Memory B cell (primary cell): ENCODE data around the gene FAM171A2.
A peak's percentile ranks its signal among the peaks of the same experiment; 100 is the strongest.

Experiments
- ATAC-seq: fragments of 150-1000 bp; cut with Tn5 transposase; 2 replicates; pipeline ENCODE4 v1.10.0; 2021; ENCODE audit warnings: low read depth, mild to moderate bottlenecking, moderate library complexity
- DNase-seq, 2 donors: peaks; one replicate each; pipeline ENCODE4 v3.0.0; 2022; ENCODE audit warnings: low spot score in 2 of 2
- H3K27ac Mint-ChIP-seq: one replicate; pipeline ENCODE4 v1.8.0; 2022; ENCODE audit warnings: mild to moderate bottlenecking, moderate library complexity, mixed read lengths
- H3K27me3 Mint-ChIP-seq: one replicate; pipeline ENCODE4 v1.8.0; 2022; ENCODE audit warnings: mixed read lengths
- H3K36me3 Mint-ChIP-seq: one replicate; pipeline ENCODE4 v1.8.0; 2022; ENCODE audit warnings: mild to moderate bottlenecking, mixed read lengths
- H3K4me1 Mint-ChIP-seq: one replicate; pipeline ENCODE4 v1.8.0; 2022; ENCODE audit warnings: mixed read lengths
- H3K4me3 Mint-ChIP-seq: one replicate; pipeline ENCODE4 v1.8.0; 2022; ENCODE audit warnings: mild to moderate bottlenecking, moderate library complexity, mixed read lengths
- H3K9me3 Mint-ChIP-seq: one replicate; pipeline ENCODE4 v1.8.0; 2022; ENCODE audit warnings: mixed read lengths

The FAM171A2 gene

DNA sequence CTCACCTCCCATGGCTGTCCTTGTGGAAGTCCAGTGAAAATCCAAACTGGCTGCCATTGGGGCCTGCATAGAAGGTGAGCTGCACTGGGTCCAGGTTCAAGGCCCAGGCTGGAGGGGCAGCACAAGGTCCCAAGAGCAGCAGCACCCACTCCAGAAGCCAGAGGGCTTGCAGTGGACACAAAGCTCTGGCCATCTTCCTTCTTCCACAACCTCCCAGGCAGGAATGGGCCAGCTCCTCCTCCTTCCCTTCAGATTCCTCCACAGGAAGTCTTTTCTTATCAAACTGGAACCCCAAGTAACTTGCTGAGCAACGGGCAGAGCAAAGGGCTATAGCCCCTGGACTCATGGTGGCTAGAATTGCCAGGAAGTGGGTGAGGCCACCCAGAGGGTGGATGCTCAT, 25.6 kb upstream of the FAM171A2 start, which contains the start of gene ITGA2B:
Gene ITGA2B, minus strand, starts transcription at position 369 of the 400 bp plus-strand sequence. Its CDS starts 176 bp downstream, at position 193.
- DNase-seq = no peak
- no peak within 1 kb of the TSS for H3K4me3 Mint-ChIP-seq
- H3K36me3 Mint-ChIP-seq = no peaks in the 10 kb centered on the region
- no peaks in the 10 kb centered on the region for H3K9me3 Mint-ChIP-seq
- H3K27me3 Mint-ChIP-seq = peaks cover 12% of the 10 kb centered on the region
- no peak within 1 kb of the TSS for H3K27ac Mint-ChIP-seq
- H3K4me1 Mint-ChIP-seq = peaks cover 17% of the 10 kb centered on the region
- no peak for ATAC-seq

DNA sequence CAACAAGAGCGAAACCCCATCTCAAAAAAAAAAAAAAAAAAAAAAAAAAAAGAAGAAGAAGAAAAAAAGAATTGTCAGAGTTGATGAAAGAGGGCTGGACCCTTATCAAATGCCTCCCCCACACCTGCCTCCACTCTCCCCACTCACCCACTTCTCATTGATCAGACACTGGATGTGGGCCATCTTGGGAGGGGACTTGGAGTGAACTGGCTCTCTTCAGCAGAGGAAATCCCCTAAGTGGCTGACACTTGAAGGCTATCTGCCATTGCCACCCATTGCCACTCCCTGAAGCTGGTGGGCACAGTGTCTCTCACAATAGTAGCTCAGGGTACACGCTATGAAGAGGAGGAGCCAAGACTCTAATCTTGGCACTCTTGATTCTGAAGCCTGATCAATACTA, 24.2 kb upstream of the FAM171A2 start:
- peaks cover 15% of the 10 kb centered on the region for H3K4me1 Mint-ChIP-seq
- H3K9me3 Mint-ChIP-seq = no peaks in the 10 kb centered on the region
- no peak for ATAC-seq
- no peaks in the 10 kb centered on the region for H3K36me3 Mint-ChIP-seq
- no peak for DNase-seq
- H3K4me3 Mint-ChIP-seq = no peak overlapping the region
- peaks cover 20% of the 10 kb centered on the region for H3K27me3 Mint-ChIP-seq
- no peak overlapping the region for H3K27ac Mint-ChIP-seq

DNA sequence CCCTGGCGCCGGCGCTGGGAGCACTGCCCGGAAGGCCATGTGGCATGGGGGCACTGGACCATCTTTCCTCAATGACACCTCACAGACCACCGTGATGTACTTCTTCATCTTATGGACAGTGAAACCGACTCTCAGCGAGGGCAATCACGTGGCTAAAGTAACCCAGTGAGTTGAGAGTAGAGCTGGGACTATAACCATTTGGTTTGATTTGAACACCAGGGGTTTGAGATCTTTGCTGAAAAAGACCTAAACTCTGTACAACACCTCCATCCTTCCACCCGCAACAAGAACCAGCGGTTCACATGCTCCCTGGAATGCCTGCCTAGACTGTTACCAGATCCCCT, 22.5 kb upstream of the FAM171A2 start:
- Mint-ChIP-seq H3K9me3 (no peaks in the 10 kb centered on the region), H3K27ac (no peak overlapping the region), H3K4me3 (peak overlapping the region; percentile 76), H3K36me3 (no peaks in the 10 kb centered on the region), H3K4me1 (peaks cover 15% of the 10 kb centered on the region), H3K27me3 (peaks cover 25% of the 10 kb centered on the region)
- DNase-seq (no peak), ATAC-seq (no peak)

DNA sequence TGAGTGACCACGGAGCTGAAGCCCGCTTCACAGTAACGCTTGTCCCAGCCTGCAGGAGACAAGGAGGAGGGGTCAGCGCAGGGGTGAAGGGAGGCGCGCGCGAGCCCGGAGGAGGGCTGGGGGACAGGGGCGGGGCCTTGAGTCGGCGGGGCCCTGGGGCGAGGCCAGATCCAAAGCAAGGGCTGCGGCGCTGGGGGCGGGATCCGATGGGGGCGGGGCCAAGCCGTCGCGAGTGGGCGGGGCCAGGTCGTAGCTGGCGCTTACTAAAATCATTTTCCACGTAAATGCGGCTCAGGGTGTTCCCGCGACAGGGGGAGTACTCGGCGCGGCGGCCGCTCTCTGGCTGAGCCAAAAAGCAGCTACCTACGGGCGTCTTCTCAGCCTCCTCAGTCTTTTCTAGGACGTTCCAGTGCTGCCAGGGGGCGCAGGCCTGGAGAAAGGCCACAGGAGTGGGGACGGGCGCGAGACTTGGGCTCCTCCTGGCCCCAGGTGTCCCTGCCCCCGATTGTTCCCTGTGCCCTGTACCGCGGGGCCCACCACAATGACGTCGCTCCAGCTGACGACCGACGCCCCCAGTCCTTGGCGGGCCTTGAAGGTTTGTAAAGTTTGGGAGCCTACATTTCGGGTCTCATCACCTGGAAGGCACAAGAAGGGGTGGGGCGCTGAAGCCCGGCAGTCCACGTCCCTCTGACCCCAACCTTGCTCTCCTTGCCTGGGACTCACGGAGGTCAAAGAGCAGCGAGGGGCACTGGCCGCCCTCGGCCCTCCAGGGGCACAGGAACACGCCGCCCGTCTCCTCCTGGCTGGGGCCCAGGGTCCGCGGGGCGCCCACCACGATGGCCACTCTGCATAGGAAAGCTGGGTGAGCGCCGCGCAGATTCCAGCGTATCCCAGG, 21.9 kb upstream of the FAM171A2 start:
- Mint-ChIP-seq H3K27ac (no peak overlapping the region), H3K9me3 (no peaks in the 10 kb centered on the region), H3K4me3 (peak overlapping the region; percentile 76), H3K36me3 (no peaks in the 10 kb centered on the region), H3K27me3 (peaks cover 25% of the 10 kb centered on the region), H3K4me1 (peaks cover 15% of the 10 kb centered on the region)
- ATAC-seq (peak; percentile 85), DNase-seq (peak; percentile 56 to 72)

DNA sequence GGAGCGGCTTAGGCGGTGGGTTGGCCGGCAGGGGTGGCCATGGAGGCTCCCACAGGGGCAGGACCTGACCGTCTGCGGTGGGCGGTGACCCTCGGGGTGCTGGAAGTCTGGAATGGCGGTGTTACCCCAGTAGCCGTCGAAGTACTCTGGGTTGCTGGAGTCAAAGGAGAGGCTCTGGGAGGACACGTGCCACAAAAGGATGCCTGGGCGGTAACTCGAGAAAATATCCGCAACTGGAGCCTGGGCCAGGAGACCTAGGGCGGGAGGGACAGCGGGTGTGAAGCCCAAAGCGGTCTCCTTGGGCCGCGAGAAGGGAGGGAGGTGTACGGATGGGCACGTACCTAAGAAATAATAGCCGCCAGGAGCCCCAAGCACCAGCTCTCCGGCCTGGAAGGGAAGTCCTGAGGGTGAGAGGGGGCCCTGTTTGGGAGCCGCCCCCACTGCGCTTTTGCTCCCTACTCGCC, 21.2 kb upstream of the FAM171A2 start:
- H3K27me3 Mint-ChIP-seq = peaks cover 22% of the 10 kb centered on the region
- no peaks in the 10 kb centered on the region for H3K36me3 Mint-ChIP-seq
- H3K4me3 Mint-ChIP-seq = peak overlapping the region; percentile 76
- H3K4me1 Mint-ChIP-seq = peaks cover 10% of the 10 kb centered on the region
- DNase-seq = no peak
- H3K9me3 Mint-ChIP-seq = no peaks in the 10 kb centered on the region
- H3K27ac Mint-ChIP-seq = no peak overlapping the region
- peak; percentile 28 for ATAC-seq

DNA sequence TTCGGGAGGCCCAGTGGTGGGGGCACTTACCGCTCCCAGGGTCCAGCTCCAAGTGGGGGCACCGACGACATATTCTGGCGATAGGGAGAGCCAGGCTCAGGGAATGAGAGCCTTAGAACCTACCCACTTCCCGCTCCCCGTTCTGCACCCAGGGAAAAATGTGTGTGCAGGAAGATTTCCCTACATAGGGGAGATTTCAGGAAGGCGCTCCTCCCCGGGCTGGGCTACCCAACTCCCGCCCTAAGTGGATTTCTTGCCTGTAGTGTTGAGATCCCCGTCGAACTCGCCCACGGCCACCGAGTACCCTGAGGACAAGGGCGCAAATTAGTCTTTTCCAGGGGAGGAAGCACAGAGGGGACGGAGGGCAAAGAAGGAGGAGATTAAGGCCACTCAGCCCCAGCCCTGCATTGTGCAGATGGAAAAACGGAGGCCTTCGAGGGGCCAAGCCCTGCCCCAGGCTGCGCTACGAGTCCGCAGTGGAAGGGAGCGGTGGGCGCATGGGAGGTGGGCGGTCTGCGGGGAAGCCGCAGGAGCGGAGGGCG, 20.7 kb upstream of the FAM171A2 start:
- no peak for ATAC-seq
- H3K4me1 Mint-ChIP-seq = peaks cover 5% of the 10 kb centered on the region
- H3K9me3 Mint-ChIP-seq = no peaks in the 10 kb centered on the region
- no peak for DNase-seq
- H3K36me3 Mint-ChIP-seq = no peaks in the 10 kb centered on the region
- H3K27me3 Mint-ChIP-seq = peaks cover 19% of the 10 kb centered on the region
- peak overlapping the region; percentile 51 for H3K4me3 Mint-ChIP-seq
- no peak overlapping the region for H3K27ac Mint-ChIP-seq

DNA sequence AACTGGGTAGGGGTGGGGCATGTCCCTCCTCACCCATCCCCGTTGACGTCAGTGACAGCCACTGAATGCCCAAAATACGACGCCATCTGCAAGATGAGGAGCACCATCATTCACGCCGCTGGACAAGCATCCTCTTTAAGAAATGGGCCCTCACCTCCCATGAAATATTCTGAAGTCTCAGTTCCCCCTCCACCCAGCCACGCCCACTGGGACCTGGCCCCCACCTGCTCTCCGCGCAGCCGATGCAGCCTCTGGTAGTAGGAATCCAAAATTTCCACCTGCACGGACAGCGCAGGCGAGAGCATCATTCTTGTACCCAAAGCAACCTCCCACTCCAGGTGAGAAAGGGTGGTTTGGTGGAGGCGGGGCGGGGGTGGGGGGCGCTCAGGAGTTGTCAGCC, 20.2 kb upstream of the FAM171A2 start:
- H3K9me3 Mint-ChIP-seq = no peaks in the 10 kb centered on the region
- no peaks in the 10 kb centered on the region for H3K36me3 Mint-ChIP-seq
- H3K4me1 Mint-ChIP-seq = peaks cover 5% of the 10 kb centered on the region
- no peak for DNase-seq
- ATAC-seq = no peak
- H3K4me3 Mint-ChIP-seq = no peak overlapping the region
- peaks cover 18% of the 10 kb centered on the region for H3K27me3 Mint-ChIP-seq
- no peak overlapping the region for H3K27ac Mint-ChIP-seq

DNA sequence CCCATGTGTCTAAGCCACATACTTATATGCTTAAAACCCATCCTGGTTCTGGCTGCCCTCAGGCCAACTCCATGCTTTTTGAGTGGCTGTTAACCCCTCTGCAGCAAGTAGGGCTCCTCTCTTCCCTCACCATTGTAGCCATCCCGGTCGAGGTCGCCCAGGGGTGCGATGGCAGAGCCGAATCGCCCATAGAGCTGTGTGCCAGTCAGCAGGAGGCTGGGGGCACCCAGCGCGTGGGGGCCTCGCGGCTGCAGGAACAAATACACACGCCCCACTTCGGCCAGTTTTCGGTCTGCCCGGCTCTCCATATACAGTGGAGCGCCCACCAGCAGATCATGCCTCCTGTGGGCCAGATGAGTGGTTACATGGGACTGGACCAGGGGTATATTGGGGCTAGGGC, 19.7 kb upstream of the FAM171A2 start:
- H3K4me3 Mint-ChIP-seq = no peak overlapping the region
- H3K27me3 Mint-ChIP-seq = peaks cover 21% of the 10 kb centered on the region
- H3K27ac Mint-ChIP-seq = no peak overlapping the region
- ATAC-seq (no peak), DNase-seq (no peak)
- H3K36me3 Mint-ChIP-seq = no peaks in the 10 kb centered on the region
- no peaks in the 10 kb centered on the region for H3K9me3 Mint-ChIP-seq
- peaks cover 5% of the 10 kb centered on the region for H3K4me1 Mint-ChIP-seq

DNA sequence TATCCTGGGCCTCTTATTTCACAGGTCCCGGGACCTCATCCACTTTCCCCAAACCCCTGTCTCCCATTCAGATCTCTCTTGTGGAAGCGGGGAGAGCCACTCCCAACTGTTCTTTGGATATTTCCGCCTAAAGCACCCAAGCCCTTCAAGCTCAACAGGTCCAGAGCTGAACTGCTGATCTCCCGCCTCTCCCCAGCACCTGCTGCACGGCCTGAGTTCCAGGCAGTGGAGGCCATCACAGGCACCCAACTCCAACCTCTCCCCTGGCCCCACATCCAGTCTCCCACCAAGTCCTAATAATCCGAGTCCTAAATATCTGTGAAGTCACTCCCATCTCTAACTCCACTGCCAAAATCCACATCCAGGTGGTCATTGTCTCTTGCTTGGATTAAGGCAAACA, 19.3 kb upstream of the FAM171A2 start:
- Mint-ChIP-seq H3K36me3 (no peaks in the 10 kb centered on the region), H3K9me3 (no peaks in the 10 kb centered on the region), H3K27me3 (peaks cover 22% of the 10 kb centered on the region), H3K4me1 (peaks cover 5% of the 10 kb centered on the region), H3K27ac (no peak overlapping the region), H3K4me3 (no peak overlapping the region)
- DNase-seq (no peak), ATAC-seq (no peak)

DNA sequence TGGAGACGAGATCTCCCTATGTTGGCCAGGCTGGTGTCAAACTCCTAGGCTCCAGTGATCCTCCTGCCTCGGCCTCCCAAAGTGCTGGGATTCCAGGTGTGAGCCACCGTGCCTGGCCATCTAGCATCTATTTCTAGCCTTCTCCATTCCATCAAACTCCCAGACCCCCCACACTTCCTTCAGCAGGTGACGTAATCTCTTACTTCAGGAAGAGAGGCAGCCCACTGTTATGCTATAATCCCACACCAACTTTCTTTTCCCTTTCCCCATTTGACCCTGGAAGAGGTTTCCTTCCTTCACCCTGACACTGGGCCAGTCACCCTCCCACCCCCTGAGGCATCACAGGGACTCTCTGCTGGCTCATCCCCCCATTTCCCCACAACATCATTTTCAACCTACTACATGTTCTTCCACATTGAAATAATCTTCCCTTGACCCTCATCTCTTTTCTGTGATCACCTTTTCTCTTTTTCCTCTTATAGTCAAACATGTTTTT, 18.2 kb upstream of the FAM171A2 start:
- H3K4me3 Mint-ChIP-seq = no peak overlapping the region
- DNase-seq = no peak
- H3K9me3 Mint-ChIP-seq = no peaks in the 10 kb centered on the region
- no peak overlapping the region for H3K27ac Mint-ChIP-seq
- peaks cover 24% of the 10 kb centered on the region for H3K27me3 Mint-ChIP-seq
- peaks cover 5% of the 10 kb centered on the region for H3K4me1 Mint-ChIP-seq
- ATAC-seq = no peak
- no peaks in the 10 kb centered on the region for H3K36me3 Mint-ChIP-seq

DNA sequence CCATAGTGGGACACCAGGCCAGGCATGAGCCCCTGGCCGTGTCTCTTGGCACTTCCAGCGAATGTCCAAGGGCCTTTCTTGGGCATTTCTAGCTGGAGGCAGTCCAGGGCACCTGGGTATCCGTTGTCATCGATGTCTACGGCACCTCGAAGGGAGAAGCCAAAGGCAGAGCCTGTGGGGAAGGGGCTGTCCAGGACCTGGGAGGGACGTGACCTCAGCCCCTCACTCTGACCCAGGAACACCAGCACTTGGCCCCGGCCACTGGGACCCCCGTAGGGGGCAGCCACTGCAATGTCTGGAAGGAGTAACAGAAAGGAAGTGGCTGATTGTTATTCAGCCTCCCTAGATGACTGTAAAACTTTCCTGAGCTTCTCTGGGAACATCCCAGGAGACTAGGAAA, 17.1 kb upstream of the FAM171A2 start:
- H3K4me3 Mint-ChIP-seq = no peak overlapping the region
- H3K36me3 Mint-ChIP-seq = no peaks in the 10 kb centered on the region
- no peak overlapping the region for H3K27ac Mint-ChIP-seq
- DNase-seq (no peak), ATAC-seq (no peak)
- peaks cover 28% of the 10 kb centered on the region for H3K27me3 Mint-ChIP-seq
- peaks cover 7% of the 10 kb centered on the region for H3K4me1 Mint-ChIP-seq
- no peaks in the 10 kb centered on the region for H3K9me3 Mint-ChIP-seq

DNA sequence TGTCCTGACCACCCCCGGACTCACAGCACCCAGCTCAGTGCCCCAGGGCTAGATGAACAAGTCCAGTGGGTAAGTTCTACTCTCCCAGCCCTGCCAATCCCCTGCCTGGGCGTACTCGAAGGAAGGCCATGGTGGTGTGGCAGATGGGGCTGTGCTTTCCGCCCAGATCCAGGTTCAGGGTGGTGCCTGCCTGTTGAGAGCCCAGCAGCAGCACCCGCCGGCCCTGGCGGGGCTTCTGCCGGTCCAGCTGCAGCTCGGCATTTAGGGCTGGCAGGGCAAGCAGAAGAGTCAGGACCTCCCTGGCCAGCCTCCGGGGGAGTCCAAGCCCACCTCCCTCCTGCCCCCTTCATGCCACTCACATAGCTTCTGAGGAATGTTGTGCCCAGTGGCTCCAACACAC, 16.2 kb upstream of the FAM171A2 start:
- Mint-ChIP-seq H3K4me1 (peaks cover 4% of the 10 kb centered on the region), H3K27me3 (peaks cover 31% of the 10 kb centered on the region), H3K36me3 (no peaks in the 10 kb centered on the region), H3K4me3 (no peak overlapping the region), H3K9me3 (no peaks in the 10 kb centered on the region), H3K27ac (no peak overlapping the region)
- ATAC-seq (no peak), DNase-seq (no peak)

DNA sequence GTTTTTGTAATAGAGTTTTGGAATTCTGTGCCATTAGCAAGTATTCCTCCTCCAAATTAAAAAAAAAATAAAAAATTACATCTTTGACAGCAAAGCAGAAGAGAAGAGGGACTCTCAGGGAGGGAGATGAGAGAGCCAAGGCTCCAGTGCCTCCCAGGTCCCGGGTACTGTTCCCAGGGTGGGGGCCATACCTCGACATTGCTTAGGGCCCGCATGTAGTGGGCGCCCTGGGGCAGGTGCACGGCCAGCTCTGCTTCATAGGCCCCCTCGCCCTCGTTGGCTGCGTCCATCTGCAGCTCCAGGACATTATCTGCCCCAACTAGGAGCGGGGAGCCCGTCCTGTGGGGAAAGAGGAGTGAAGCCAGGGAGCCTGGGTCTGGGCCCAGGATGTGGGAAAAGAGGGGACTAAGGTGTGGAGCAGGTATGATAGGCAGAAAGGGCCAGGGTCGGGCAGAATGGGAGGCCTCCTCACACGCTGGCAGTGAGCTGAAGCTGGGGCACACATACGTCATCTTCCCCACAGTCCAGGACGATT, 14.6 kb upstream of the FAM171A2 start:
- peaks cover 30% of the 10 kb centered on the region for H3K27me3 Mint-ChIP-seq
- H3K4me3 Mint-ChIP-seq = no peak overlapping the region
- ATAC-seq = no peak
- no peaks in the 10 kb centered on the region for H3K9me3 Mint-ChIP-seq
- H3K4me1 Mint-ChIP-seq = peaks cover 3% of the 10 kb centered on the region
- H3K36me3 Mint-ChIP-seq = no peaks in the 10 kb centered on the region
- H3K27ac Mint-ChIP-seq = no peak overlapping the region
- no peak for DNase-seq

DNA sequence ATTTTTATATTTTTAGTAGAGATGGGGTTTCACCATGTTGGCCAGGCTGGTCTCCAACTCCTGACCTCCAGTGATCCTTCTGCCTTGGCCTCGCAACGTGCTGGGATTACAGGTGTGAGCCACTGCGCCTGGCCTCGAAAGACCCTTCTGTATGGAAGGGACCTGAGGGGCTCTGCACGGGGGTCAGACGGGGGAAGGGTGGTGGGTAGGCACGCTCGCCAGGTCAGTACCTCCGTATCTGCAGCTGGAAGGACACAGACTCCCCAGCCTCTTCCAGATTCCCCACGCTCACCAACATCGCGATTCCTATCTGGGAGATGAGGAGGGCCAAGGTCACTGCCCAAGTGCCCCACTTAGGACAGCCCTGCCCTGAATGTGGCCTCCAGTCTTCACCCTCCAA, 13.1 kb upstream of the FAM171A2 start:
- Mint-ChIP-seq H3K27me3 (peaks cover 26% of the 10 kb centered on the region), H3K4me3 (no peak overlapping the region), H3K9me3 (no peaks in the 10 kb centered on the region), H3K36me3 (no peaks in the 10 kb centered on the region), H3K4me1 (peaks cover 3% of the 10 kb centered on the region), H3K27ac (no peak overlapping the region)
- no peak for ATAC-seq
- no peak for DNase-seq
